Ectodermal cell (in vitro differentiated cells): ENCODE data around the gene SERPINA6.
"Not testable (repeated sequence)": the region's sequence is repeated elsewhere in the genome, so short reads cannot be mapped to it uniquely, and the experiment has no call there.

Source experiments
- H3K27ac ChIP-seq: 2 replicates; pipeline ENCODE4 v1.7.0; 2013; ENCODE audit warnings: mild to moderate bottlenecking, low read depth, low read length; ENCODE audit not compliant: insufficient read depth, poor library complexity, severe bottlenecking
- H3K27me3 ChIP-seq: 2 replicates; pipeline ENCODE4 v1.7.0; 2013; ENCODE audit warnings: mild to moderate bottlenecking, low read length; ENCODE audit not compliant: insufficient read depth, control insufficient read depth, poor library complexity, severe bottlenecking
- H3K36me3 ChIP-seq: one replicate; pipeline ENCODE4 v1.7.0; 2013; ENCODE audit warnings: low read length; ENCODE audit not compliant: control insufficient read depth, insufficient read depth
- H3K4me1 ChIP-seq: one replicate; pipeline ENCODE4 v1.7.0; 2013; ENCODE audit warnings: low read length; ENCODE audit not compliant: control insufficient read depth, insufficient read depth
- H3K4me3 ChIP-seq: 2 replicates; pipeline ENCODE4 v1.7.0; 2013; ENCODE audit warnings: low read depth, low read length, control low read depth; ENCODE audit not compliant: insufficient read depth
- H3K9me3 ChIP-seq: 2 replicates; pipeline ENCODE4 v1.7.0; 2013; ENCODE audit warnings: mild to moderate bottlenecking, low read length, moderate library complexity; ENCODE audit not compliant: control insufficient read depth
- whole genome bisulfite sequencing, 2 experiments: methylation state at CpG; one replicate each; pipeline ENCODE4 v1.1.7; 2013; ENCODE audit warnings: missing lambda C conversion rate in 2 of 2; 5-methylcytosine and 5-hydroxymethylcytosine counted together

SERPINA6 gene

DNA sequence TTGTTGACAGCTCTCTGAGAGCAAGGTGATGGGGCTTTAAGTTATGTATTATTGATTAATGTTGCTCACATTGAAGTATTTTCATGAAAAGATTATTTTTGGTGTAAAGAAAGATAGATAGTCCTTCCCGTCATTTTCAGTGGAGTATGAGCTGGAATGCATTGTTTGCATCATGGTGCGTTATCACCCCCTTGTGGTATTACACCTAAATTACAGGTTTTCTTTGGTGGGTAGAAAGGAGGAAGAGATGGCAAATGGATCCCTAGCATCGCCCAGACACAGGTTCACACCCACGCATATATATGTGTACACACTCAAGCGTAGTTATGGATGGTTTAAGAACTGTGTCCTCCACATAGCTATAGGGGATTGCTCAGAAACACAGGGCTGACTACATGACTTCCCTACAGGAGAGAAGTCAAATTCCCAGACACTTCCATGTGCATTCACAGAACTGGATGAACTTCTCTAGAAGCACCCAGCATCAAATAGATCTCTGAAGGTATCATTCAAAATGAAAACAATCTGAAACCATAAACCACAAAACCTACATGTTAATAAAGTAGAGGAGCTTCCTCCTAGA lies 15.6 kb downstream of the SERPINA6 start:
- no peaks in the 10 kb centered on the region for H3K27me3 ChIP-seq
- 50 to 77% methylated on average over 4 to 5 of the region's 5 CpGs for WGBS, 2 experiments
- no peak overlapping the region for H3K4me3 ChIP-seq
- no peaks in the 10 kb centered on the region for H3K36me3 ChIP-seq
- peaks cover 3% of the 10 kb centered on the region for H3K9me3 ChIP-seq
- no peaks in the 10 kb centered on the region for H3K4me1 ChIP-seq
- H3K27ac ChIP-seq = no peak overlapping the region

GRCh38 chr14:94306047-94306978 lies 16.8 kb downstream of the SERPINA6 start:
- 88% methylated on average over 12 of the region's 12 CpGs for WGBS, 2 experiments
- Histone ChIP-seq H3K27me3 (no peaks in the 10 kb centered on the region), H3K27ac (no peak overlapping the region), H3K36me3 (no peaks in the 10 kb centered on the region), H3K4me3 (no peak overlapping the region), H3K4me1 (no peaks in the 10 kb centered on the region), H3K9me3 (peaks cover 3% of the 10 kb centered on the region)

DNA sequence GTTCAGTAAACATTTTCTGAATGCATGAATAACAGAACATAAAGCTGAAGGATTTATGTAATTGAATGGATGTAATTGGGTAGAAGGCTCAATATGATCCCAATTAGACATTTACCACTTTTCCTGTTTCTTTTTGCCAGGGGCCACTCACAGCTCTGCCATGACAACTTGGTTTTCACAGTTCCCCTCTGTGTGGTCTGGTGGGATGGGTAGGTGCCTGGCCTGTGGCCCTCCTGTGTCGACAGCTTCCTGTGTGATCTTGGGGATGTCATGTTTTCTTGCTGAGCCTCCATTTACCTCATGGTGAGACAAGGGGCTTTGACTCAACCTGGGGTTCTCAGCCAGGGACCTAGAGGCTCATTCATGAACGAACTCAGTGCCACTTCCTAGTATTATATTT lies 17.5 kb downstream of the SERPINA6 start:
- peaks cover 3% of the 10 kb centered on the region for H3K9me3 ChIP-seq
- no peak overlapping the region for H3K27ac ChIP-seq
- WGBS, 2 experiments = 86 to 97% methylated on average over 2 of the region's 2 CpGs
- no peaks in the 10 kb centered on the region for H3K4me1 ChIP-seq
- H3K27me3 ChIP-seq = no peaks in the 10 kb centered on the region
- H3K36me3 ChIP-seq = no peaks in the 10 kb centered on the region
- H3K4me3 ChIP-seq = no peak overlapping the region

DNA sequence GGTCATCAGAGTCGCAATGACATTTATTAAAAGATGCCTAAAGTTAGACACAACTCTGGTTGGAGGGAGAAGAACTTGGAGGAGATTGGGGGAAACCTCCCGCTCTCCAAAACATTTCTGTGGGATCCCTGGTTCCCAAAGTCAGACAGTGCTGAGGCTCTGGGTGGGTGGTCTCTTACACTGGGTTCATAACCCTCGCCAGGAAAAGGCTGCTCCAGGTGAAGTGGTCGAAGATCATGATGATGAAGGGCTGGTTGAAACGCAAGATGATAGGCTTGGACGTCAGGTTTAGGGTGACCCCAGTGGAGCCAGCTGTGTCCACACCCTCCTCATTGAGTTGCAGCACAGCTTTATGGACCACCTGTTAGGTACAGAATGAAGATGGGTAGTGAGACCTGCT lies 18.9 kb downstream of the SERPINA6 start:
- H3K4me1 ChIP-seq = no peaks in the 10 kb centered on the region
- 96% methylated on average over 6 of the region's 6 CpGs for WGBS, 2 experiments
- H3K27me3 ChIP-seq = no peaks in the 10 kb centered on the region
- H3K27ac ChIP-seq = no peak overlapping the region
- H3K4me3 ChIP-seq = no peak overlapping the region
- H3K9me3 ChIP-seq = peaks cover 3% of the 10 kb centered on the region
- H3K36me3 ChIP-seq = no peaks in the 10 kb centered on the region

DNA sequence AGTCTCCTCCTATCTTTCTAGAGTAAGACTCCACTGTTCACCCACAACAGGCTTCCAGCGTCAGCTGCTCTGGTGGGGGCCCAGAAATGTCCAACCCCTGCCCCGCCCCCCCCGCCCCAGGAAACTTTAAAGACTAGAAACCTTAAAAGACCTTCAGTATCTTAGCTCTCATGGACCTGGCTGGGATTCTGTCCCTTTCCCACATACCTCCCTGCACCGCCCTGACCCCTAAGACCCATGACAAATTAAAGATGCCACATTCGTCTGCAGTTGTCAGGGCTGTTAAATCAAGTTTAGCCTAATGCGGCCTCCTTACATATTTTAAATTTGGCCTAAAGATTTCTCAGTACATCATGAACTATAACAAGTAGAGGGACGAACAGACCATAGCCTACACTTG lies 20.0 kb downstream of the SERPINA6 start:
- Histone ChIP-seq H3K27ac (no peak overlapping the region), H3K27me3 (no peaks in the 10 kb centered on the region), H3K36me3 (no peaks in the 10 kb centered on the region), H3K9me3 (peaks cover 3% of the 10 kb centered on the region), H3K4me3 (no peak overlapping the region), H3K4me1 (no peaks in the 10 kb centered on the region)
- WGBS, 2 experiments = 86 to 87% methylated on average over 5 to 7 of the region's 7 CpGs

DNA sequence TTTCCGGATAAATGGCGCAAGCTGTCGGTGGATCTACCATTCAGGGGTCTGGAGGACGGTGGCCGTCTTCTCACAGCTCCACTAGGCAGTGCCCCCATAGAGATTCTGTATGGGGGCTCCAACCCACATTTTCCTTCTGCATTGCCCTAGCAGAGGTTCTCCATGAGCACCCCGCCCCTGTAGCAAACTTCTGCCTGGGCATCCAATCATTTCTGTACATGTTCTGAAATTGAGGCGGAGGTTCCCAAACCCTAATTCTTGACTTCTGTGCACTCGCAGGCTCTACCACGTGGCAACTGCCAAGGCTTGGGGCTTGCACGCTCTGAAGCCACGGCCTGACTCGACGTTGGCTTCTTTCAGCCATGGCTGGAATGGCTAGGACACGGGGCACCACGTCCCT lies 25.0 kb downstream of the SERPINA6 start:
- no peak overlapping the region for H3K27ac ChIP-seq
- H3K9me3 ChIP-seq = no peaks in the 10 kb centered on the region
- no peaks in the 10 kb centered on the region for H3K4me1 ChIP-seq
- no peaks in the 10 kb centered on the region for H3K27me3 ChIP-seq
- 95 to 96% methylated on average over 15 of the region's 15 CpGs for WGBS, 2 experiments
- no peaks in the 10 kb centered on the region for H3K36me3 ChIP-seq
- H3K4me3 ChIP-seq = no peak overlapping the region

GRCh38 chr14:94296181-94296545 lies 27.0 kb downstream of the SERPINA6 start:
- not testable (repeated sequence) for H3K27me3 ChIP-seq, H3K36me3 ChIP-seq, H3K4me1 ChIP-seq, H3K27ac ChIP-seq, H3K4me3 ChIP-seq, H3K9me3 ChIP-seq
- WGBS, 2 experiments = 84 to 94% methylated on average over 4 of the region's 4 CpGs

DNA sequence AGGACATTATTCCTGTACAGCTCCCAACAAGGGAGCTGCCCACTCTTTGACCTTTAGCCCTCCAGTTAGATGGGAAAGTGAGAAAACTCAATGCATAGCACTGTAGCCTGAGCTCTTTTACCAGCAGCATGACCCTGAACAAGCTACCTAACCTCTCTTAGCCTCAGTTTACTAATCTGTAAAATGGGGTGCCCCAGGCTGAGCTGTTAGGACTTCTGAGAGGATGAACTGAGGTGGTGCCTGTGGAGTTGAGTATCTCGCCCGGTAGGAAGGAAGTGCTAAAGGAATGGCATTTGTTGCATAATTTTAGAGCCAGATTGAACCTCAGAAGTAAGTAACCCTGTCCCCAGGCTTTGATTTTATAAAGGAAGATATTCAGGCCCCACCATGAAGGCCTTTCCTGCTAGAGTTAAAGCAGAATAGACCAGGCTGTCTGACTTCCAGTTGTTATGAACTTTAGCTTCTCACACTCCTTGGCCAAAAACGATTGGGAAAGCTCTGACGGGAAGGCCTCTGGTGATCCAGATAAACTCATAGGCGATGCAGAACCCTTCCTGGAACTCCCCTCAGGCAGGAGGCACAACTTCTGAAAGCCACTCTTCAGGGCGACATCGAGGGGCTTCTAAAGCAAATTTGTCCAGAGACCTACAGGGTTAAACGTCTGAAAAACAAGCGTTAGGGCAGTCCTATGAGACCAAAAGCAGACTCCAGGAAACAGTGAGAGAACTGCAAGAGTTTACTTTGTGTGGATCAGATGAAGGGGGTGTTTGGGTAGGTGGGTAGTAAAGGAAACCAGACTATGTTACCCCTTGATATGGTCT lies 27.6 kb downstream of the SERPINA6 start:
- Histone ChIP-seq H3K27ac (no peak overlapping the region), H3K36me3 (no peaks in the 10 kb centered on the region), H3K27me3 (no peaks in the 10 kb centered on the region), H3K9me3 (no peaks in the 10 kb centered on the region), H3K4me1 (no peaks in the 10 kb centered on the region), H3K4me3 (no peak overlapping the region)
- 93% methylated on average over 9 of the region's 9 CpGs for WGBS, 2 experiments

GRCh38 chr14:94293578-94293924 lies 29.6 kb downstream of the SERPINA6 start:
- Histone ChIP-seq H3K4me1 (no peaks in the 10 kb centered on the region), H3K9me3 (no peaks in the 10 kb centered on the region), H3K36me3 (no peaks in the 10 kb centered on the region), H3K4me3 (no peak overlapping the region), H3K27me3 (no peaks in the 10 kb centered on the region), H3K27ac (no peak overlapping the region)
- 100% methylated on average over 1 of the region's 3 CpGs; no CpG with 5 or more reads in 1 of the 2 experiments for WGBS, 2 experiments
